AG09319 (cell line): ENCODE results near the gene ACSS3.
A peak's percentile ranks its signal among the peaks of the same experiment; 100 is the strongest.

ENCODE experiments used
- DNase-seq: peaks from one replicate; pipeline ENCODE4 v3.0.0-alpha.2; 2010; ENCODE audit warnings: low read depth; ENCODE audit errors: extremely low read depth
- TF ChIP-seq, protein P1 (sequence below): IDR thresholded peaks from 2 replicates; pipeline ENCODE4 v1.5.1; 2011; ENCODE audit warnings: low read depth, mild to moderate bottlenecking, inconsistent platforms, low read length, moderate library complexity

Gene ACSS3

DNA sequence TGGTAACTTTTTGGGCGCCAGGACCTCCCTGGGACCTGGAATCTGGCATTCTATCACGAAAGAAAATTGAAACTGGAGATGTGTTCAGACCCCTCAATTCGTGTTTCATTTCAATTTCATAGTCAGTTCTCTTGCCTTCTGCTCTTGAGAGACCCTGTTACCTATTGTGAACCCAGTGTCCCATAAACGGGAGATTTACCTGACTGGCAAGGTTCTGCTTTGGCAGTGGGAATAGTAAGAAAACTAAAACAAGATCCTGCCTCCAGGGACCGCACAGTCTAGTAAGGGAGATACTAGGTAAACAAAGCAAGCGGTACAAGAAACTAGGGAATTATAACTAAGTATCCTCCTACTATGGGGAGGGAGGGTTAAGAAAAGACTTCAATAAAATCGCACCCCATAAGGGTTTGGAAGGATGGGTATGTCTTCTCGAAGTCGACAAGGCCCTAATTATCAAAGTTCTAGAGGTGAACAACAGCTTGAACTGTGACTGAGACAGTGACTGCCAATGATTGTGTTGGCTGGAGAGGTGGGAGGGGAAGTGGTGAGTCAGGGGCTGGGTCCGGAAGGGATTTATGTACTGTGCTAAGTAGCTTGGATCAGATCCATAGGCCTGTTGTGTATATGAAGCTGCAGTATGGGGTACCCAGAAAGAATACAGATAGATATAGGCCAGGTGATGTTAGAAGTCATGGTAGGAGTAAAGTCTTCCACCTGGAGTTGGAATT is 754 bp downstream of the ACSS3 start:
- DNase-seq = no peak

DNA sequence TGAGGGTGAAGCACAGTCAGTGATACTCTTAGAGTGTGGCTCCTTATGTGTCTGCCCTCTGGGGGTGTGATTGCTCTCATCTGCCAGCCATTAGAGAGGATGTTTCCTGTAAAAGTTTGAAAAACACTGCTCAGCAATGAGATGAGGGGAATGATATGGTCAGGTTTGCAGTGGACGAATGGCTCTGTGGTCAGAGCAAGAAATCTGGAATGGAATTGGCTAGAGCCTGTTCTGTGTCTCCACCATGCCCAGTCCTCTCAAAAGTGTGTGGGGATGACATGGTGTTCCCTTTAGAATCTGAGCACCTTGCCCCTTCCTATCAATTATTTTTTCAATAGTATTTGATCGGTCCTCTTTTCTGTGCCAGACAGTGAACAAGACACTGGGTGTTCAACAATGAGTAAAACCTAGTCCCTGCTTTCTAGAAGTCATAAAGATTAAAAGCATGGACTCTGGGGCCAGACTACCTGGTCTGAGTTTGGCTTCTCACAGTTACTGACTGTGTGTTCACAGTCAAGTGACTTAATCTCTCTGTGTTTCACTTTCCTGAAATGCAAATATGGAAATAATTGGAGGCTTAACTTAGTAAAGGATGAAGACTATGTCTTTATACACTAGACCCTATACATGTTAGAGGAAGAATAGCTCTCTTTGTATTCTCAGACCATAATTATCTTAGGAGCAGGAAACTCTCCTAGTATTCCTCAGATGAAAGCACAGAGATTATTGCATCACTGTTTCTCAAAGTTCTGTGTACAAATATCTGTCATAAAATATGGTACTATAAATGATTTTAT is 1.6 kb downstream of the ACSS3 start:
- TF ChIP-seq, protein P1, sequence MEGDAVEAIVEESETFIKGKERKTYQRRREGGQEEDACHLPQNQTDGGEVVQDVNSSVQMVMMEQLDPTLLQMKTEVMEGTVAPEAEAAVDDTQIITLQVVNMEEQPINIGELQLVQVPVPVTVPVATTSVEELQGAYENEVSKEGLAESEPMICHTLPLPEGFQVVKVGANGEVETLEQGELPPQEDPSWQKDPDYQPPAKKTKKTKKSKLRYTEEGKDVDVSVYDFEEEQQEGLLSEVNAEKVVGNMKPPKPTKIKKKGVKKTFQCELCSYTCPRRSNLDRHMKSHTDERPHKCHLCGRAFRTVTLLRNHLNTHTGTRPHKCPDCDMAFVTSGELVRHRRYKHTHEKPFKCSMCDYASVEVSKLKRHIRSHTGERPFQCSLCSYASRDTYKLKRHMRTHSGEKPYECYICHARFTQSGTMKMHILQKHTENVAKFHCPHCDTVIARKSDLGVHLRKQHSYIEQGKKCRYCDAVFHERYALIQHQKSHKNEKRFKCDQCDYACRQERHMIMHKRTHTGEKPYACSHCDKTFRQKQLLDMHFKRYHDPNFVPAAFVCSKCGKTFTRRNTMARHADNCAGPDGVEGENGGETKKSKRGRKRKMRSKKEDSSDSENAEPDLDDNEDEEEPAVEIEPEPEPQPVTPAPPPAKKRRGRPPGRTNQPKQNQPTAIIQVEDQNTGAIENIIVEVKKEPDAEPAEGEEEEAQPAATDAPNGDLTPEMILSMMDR = no peak
- no peak for DNase-seq

More for the DNA sequence above, 754 bp downstream of the ACSS3 start:
- TF ChIP-seq, protein P1 = no peak

DNA sequence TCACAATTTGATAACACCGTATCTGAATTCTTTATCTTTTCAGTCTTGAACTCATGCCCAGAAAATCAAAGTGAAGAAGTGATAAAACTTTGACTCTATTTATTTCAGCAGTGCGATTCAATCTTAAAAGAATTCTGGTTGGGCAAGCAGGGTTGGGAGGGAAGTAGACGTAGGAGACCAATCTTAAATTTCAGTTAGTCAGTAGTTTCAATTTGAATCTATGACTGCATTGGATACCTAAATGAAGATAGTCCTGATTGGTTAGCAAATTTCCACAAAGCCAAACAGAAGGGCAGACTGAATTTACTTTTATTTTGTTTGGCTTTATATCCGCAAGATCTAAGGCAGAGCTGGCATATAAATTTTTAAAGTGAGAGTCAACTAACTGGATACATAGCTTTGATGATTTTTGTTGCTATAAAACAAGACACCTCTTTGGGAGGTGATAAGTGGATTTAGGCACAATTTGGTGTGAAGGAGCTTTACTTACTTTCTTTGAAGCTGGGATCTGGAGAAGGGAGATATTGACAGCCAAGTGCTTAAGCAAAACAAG is 2.6 kb downstream of the ACSS3 start:
- DNase-seq = peak; percentile 12
- TF ChIP-seq, protein P1 = no peak

DNA sequence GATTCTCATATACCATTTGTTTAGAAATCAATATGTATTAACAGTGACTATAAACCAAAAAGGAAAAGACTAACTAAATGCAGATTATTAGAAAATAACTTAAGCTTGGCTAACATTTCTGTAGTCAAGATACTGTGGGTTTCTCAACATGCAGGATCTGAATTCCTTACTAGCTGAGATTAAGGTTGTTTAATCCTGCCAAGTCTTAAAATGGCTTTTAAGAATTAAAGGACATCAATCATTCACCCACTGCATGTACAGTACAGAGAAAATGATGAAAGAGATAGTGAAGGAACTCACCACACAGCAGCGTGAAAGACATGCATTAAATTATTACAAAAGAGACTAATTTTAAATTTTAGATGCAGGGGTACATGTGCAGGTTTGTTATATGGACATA is 3.8 kb downstream of the ACSS3 start:
- TF ChIP-seq, protein P1 = no peak
- no peak for DNase-seq

DNA sequence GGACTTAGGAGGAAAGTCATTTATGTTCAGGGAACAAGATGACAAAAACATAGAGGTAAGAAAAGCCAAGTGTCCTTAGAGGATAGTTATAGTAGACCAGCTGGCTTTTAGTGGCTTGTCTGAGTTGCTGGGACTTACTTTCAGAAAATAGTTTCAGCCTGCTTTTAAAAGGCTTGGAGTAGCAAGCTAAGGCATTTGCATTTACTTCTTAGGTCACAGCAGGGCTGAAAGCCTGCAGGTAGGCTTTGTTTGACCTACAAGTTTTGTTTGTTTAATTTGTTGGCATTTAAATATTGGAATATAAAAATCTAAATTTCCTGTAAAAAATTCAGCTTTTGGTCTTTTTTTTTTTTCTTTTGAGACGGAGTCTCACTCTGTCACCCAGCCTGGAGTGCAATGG is 5.1 kb downstream of the ACSS3 start:
- DNase-seq = no peak
- TF ChIP-seq, protein P1 = no peak

DNA sequence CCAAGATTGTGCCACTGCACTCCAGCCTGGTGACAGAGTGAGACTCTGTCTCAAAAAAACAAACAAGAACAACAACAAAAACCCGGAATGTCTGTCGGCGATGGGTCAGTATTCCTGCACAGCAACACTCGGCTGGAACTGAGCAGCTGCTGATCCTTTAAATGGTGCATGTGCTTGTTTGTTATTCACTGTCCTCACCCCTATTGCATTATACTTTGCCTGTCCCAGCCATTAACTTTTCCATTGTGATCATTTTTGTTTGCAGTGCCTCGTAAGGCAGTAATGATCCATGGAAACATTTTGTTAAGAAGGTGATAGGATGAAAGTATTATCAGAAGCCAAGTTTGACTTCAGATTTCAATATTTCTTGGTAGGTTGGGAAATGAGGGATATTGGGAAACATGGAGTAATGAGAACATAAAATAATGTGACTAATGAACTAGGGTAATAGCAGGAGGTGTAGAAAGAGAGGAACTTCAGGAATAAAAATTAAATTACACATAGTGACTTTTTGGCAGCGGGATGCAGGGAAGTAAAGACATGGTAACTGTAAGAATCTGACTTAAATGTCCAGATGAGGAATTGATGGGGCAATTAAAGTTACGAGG is 6.1 kb downstream of the ACSS3 start:
- no peak for DNase-seq
- TF ChIP-seq, protein P1 = no peak
